ENCODE results near the gene MYO1D. TPM values are rescaled to one million over a fixed set of nuclear protein-coding genes. Genes with fewer than 3 reads are reported as not detected.
"Not testable (repeated sequence)": the region's sequence is repeated elsewhere in the genome, so short reads cannot be mapped to it uniquely, and the experiment has no call there.

Gene MYO1D
- polyA plus RNA-seq, 4 donors: 25.5 to 33.1 (median 27.6) TPM

DNA sequence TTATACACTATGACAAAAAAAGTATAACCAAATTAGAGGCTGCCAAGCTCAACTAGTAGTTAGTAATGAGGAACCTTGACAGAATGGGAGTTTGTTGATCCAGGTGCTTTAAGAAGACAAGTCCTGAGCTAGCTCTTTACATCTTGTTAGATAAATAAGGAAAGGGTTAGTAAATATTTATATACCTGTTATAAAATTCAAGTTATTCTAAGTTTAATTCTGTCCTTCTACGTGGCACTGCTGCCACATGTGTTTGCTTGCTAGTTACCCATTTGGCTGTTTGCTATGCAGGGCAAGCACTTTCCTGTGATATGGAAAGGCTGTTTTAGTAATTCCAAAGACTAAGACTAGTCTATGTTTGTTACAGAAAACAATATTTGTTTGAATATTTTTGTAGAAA is 180.5 kb downstream of the MYO1D start:
- no peak for DNase-seq (ENCODE audit: low read depth in 4 of 4, low spot score in 2 of 4)

DNA sequence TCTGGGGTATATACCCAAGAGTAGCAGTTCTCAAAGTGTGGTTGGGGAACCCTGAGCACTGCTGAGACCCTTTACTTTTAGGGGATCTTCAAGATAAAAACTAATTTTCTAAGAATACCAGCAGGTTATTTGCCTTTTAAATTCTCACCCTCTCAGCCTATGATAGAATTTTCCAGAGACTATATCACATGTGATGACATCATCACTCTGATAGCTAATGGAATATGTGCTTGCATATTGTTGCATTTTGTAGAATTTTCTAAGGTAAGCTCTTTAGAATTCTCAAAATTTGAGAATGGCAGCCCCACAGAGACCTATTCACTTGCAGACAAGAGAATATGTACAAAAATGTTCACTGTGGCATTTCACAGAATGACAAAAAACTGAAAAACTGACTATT is 181.1 kb downstream of the MYO1D start:
- no peak for DNase-seq (ENCODE audit: low read depth in 4 of 4, low spot score in 2 of 4)

DNA sequence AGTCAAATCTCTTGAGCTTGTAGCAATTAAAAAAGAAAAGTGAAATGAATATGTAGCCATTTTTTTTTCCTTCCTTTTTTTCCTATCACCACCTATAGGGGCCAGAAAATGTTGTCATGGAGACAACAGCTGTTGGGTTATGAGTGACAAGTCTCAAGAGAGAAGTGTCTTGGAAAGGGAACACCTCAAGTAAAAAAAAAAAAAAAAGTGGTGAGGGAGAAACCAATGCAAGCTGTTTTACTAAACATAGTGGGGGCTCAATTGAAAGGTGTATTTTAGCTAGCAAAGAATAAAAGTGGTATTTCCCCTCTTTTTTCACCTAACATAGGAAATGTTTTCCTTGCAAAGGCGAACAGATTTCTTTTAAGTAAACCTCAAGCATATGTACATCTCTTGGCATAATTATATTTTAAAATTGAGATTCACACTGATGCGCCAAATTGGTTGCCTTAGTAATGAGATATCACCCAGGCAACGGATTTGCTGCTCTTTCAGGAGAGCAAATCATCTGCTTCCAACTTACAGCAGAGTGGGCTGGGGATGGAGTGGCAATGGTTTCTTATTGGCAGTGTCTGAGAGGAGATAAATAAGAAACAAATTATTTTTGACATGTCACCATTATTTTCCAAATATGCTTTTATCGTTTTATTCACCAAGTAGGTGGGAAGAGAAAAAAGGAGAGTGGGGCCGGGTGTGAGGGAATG is 183.6 kb downstream of the MYO1D start:
- DNase-seq (ENCODE audit: low read depth in 4 of 4, low spot score in 2 of 4): no peak

DNA sequence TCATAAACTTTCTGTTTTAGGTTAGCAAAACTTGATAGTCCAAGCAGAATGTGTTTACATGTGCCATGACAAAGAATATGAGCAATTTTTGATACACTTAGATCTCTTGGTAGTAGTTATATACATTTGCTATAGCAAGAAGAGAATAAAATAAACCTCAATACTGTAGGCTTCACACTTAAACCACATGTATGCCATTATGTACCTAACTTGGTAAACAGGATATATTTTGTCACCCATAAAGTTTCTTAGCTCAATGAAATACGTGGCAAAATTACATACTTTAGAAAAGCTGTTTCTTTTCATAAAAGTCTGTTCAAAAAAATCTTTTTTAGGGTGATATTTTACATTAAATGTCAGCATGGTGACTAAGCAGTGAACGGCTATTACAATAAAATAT is 184.7 kb downstream of the MYO1D start:
- DNase-seq (ENCODE audit: low read depth in 4 of 4, low spot score in 2 of 4): no peak

DNA sequence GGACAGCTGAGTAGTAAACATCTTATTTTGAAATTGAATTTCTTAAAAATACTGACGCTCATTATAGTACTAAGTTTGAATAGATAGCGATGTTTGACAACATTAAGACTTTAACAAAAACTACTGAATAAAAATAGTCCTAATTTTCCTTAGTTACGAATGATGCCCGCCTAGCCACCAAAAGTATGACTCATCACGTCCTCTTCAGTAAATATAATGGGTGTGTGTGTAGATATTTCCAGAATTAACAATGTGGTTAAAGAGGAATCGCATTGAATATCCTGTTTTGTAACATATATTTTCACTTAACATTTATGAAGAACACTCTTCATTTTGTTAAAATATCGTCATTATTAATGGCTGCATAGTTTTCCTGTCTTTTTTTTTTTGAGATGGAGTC is 187.6 kb downstream of the MYO1D start:
- DNase-seq (ENCODE audit: low read depth in 4 of 4, low spot score in 2 of 4): no peak

DNA sequence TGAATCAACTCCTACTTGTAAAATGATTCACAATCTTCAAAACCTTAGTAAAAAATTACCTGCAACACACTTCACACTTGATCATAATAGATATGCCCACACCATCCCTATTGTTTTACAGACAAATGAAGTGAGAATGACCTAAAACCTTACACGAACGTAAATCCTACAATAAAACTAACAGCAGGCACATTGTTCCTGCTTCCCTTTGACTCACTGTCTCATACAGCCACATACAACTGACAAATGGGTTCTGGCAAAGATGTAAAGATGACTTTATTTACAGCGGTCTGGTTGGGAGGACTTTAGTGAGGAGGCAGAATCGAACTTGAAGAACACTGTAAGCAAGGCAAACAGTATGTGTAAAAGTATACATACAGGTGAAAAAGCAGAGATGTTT is 188.7 kb downstream of the MYO1D start:
- no peak for DNase-seq (ENCODE audit: low read depth in 4 of 4, low spot score in 2 of 4)

DNA sequence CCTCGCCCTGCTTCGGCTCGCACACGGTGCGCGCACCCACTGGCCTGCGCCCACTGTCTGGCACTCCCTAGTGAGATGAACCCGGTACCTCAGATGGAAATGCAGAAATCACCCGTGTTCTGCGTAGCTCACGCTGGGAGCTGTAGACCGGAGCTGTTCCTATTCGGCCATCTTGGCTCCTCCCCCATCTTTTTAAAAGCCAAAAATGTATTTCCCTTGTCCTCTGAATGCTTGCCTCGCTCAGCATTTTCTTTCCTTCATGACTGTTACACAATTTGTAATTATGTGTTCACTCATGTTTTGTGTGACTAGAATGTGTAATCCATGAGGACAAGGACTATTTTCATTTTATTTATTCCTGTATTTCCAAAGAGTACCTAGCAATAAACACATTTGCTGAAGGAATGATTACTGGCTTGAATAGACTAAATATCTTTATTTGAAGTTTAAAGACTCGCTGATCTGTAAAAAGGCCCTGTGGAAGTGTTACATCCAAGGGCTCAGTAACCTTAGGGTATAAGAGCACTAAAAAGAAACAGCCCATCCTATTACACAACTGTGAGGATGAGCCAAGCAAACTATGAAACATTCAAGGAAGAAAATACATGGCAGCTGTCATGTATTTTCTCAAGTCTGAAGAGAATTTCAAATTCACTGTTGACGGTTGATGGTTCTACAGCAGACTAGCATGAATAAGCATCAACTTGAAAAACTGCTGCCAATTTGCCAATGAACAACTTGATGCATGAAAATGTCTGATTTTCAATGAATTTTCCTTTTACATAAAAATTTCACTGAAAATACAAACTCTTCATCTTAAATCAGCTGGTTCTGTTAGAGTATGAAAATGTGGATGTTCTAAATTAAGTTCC is 192.6 kb downstream of the MYO1D start:
- DNase-seq (ENCODE audit: low read depth in 4 of 4, low spot score in 2 of 4): no peak

DNA sequence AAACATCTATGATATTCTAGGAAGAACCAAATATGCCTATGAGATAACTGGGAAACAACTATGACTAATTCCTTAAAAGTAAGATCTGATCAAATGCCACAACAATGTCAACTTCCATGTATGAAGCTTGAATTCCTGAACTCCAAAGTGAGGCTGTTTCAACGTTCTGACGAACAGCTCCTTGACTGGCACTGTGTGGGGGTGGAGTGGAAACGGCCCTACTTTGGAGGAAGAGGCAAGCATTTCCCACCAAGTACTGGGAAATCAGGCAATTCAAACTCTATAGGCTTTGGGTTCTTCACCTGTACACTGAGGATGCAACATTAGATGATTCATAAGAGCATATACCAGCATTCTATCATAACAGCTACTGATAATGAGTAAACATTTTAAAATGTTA is 203.0 kb downstream of the MYO1D start:
- DNase-seq (ENCODE audit: low read depth in 4 of 4, low spot score in 2 of 4): no peak

DNA sequence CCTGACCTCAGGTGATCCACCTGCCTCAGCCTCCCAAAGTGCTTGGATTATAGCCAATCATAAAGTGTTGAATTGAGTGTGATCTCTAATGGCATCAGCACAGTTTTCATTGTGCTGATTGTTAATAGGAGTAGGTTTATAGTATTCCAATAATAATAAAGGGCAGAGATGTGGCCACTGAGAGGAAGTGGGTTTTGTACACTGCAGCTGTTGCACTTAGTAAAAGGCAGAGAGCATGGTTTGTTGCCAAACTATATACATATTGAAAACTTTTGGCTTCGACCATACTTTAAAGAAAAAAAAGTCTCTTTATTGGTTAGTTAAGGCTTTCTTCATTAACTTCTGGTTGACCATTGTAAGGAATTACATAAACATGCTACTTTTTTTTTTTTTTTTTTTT is 204.2 kb downstream of the MYO1D start:
- DNase-seq (ENCODE audit: low read depth in 4 of 4, low spot score in 2 of 4): no peak

DNA sequence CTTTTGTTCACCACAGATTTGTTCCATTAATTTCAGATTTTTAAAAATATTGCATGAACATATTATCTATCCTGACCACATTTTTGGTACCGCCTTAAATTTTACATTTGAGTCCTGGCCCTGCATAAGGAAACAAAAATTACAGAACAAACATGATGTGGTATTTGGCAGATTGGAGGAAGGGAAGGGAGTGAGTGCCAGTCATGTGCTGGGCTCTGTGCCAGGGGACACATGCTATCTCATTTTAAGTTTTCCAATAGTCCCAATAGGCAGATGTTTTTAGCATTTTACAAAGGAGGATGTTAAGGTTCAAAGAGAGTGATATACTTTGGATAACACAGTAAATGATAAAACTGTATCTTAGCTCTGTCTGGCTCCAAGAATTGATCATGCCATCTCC is 205.0 kb downstream of the MYO1D start:
- no peak for DNase-seq (ENCODE audit: low read depth in 4 of 4, low spot score in 2 of 4)

DNA sequence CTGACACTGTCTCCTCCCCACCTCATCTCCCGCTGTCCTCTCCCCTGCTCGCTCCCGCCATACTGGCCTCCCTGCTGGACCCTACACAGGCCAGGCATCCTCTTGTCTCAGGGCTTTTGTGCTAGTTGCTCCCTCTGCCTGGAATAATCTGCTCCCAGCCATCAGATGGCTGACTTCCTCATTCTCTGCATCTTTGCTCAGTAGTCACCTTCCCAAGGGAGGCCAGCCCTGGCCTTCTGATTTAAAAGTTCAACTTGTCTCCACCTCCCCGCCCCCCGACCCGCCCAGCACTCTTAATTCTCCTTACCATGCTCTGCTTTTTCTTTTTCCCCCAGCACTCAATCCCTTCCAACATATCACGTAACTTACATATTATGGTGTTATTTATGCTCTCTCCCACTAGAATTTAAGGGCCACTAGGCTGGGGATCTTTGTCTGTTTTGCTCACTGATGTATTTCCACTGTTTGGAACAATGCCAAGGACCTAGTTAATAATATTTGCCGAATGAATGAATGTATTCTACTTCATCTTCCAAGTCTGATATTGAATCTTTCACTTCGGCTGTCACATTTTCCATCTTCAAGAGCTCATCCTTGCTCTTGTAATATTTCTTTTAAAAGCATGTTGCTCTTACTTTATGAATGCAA is 211.9 kb downstream of the MYO1D start:
- DNase-seq (ENCODE audit: low read depth in 4 of 4, low spot score in 2 of 4): no peak

DNA sequence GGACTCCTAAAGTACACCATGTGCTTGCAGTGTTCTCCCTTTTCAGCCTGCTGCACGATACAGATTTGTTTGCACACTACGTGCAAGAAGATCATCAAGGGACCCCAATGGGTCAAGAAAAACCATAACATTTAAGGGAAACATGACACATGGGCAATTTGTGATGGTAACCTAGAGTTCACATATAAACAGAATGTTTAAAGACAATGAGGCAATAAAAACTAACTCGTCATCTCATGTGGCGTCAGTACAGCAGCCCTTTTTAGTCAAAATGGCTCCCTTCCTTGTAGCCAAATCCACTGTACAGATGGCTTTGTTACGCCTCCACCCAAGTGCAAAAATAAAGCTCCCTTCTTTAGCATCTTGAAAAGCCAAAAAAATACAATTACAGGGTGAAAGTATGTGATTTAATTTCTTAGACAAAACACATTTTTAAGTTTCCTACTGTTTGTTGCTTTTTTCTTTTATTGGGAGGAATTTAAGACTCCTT is 216.4 kb downstream of the MYO1D start:
- no peak for DNase-seq (ENCODE audit: low read depth in 4 of 4, low spot score in 2 of 4)

DNA sequence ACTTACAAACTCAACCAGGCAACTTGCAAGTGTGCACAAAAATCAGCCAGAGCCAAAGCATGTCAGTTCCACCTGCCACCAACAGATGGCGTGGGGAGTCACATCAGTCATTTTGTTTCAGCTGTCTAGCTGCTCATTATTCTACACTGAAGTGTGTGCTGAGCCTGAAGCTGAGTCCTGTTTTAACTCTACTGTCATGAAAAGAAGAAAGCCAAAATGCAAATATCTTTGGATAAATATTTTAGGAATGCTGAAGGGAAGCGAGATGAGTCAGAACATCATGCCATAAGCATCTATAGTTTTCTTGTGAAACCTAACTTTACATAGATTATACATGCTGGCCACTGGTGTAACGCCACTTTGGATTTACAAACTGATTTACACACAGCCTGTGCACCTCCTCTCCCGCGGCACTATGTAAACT is 217.5 kb downstream of the MYO1D start:
- peak in 1 of 4 donors; percentile 47 for DNase-seq (ENCODE audit: low read depth in 4 of 4, low spot score in 2 of 4)

DNA sequence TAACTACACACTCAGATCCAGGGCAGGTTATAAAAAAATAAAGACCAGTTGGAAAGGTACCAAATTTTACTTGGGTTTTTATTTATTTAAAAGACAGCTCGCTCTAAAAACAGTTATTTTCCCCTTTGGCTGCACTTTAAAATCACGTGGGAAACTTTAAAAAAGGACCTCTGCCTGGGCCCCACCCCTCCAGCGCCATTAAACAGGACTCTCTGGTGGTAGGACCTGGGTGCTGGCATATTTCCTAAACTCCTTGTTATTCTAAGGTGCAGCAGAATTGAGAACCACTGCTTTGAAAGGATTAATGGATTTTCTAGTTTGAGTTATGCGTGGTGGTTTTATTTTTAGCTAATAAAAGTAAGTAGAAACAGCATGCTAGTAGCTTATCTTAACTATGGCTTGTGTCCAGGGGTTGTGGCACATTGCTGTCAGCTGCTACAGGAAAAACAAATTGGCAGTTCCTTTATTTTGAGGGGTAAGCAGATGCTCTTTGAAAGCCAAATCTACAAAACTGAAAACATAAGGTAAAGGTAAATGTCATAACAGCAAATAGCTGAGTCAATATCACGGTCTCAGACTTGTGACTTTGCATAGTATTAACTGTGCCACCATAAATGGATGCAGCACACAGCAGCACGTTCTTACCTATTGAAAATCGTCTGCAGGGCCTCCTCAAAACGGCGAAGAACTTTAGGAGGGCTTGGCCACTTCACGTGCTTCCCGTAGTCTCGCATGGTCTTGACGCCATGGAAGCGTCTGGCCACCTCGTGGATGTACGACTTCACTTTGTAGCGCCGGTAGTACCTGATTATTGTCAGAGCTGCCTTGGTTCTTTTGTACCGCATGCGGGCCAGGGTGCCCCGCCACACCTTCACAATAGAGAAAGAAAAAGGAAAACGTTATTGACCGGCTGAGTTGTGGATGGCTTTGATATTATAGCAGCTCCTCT is 218.2 kb downstream of the MYO1D start:
- DNase-seq (ENCODE audit: low read depth in 4 of 4, low spot score in 2 of 4): no peak

DNA sequence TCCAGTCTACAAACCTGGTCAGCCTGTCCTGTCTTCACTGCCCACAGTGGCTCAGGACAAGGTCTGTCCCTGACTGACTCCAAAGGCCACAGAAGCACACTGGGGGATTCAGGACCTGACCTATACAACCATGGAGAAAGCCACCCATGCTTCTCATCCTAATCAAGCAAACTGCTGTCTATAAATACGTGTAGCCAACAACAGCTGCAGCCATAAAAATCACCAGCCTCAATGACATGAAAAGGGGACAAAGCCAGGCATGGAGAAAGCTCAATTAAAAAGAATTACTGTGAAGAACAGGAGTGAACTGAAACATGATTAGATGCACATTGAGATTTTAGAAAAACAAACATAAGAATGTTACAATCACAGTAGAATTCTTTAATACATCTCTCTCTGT is 220.0 kb downstream of the MYO1D start:
- no peak for DNase-seq (ENCODE audit: low read depth in 4 of 4, low spot score in 2 of 4)

DNA sequence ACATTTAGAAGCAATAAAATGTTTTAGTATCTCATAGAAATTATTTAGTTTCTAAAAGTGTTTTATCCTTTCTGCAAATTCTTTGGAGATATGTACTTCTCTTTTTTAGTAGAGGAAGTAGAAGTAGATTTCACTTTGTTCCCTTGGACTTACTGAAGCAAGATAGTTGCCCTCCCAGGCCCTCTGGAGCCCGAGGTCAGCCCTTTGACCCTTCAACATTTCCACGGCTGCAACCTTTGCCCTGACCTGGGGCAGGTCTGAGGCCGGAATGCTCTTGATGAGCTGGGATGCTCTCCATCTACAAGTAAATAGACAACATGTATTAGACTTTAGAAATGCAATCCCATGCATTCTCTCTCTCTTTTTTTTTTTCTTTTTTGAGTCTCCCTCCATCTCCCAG is 222.6 kb downstream of the MYO1D start:
- no peak for DNase-seq (ENCODE audit: low read depth in 4 of 4, low spot score in 2 of 4)

DNA sequence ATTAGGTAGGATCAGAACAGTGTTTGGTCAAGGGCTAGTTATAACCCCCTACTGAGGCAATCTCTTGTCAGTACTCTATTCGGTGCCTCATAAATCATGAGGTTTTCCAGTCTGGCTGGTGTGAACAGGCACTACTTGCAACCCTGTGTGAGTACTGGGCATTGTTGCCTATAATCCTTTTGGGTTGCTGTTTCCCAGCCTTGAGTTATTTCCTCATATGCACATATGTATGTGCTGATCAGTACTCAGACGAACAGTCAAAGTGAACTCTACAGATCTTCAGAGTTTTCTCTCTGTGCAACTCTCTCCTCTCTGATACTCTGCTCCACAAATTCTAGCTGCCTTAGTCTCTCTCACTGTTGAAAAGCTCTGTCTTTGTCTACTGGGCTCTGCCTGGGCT is 225.8 kb downstream of the MYO1D start:
- DNase-seq (ENCODE audit: low read depth in 4 of 4, low spot score in 2 of 4): no peak

DNA sequence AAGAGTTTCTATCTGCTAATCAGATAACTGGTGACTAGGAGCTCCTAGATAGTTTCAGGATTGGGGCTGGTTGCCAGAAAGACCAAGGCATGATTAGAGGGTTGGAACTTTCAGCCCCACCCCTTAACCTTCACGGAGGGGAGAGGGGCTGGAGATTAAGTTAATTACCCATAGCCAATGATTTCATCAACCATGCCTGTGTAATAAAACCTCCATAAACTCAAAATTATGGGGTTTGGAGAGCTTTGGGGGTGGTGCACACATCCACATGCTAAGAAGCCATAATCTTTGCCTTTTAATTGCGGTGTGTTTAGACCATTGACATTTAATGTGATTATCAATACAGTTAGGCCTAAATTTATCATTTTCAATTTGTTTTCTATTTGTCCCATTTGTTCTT is 228.5 kb downstream of the MYO1D start:
- no peak for DNase-seq (ENCODE audit: low read depth in 4 of 4, low spot score in 2 of 4)

DNA sequence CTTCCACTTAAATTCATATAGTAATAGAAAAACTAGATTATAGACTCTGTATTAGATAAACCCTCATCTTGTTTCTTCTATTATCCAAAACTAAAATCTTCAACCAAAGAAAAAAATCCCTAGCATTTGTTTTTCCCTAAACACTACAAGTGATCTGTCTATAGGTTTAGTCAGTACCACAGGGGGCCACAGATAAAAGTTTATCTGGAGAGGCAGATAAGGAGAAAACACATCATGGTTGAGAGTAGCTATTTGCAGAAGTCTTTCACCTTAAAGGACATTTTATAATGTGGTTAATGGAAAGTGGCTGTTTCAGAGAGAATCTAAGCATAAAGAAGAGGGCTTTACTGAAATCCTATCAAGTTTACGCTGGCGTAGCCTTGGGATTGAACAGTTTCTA is 230.0 kb downstream of the MYO1D start:
- DNase-seq (ENCODE audit: low read depth in 4 of 4, low spot score in 2 of 4): no peak

DNA sequence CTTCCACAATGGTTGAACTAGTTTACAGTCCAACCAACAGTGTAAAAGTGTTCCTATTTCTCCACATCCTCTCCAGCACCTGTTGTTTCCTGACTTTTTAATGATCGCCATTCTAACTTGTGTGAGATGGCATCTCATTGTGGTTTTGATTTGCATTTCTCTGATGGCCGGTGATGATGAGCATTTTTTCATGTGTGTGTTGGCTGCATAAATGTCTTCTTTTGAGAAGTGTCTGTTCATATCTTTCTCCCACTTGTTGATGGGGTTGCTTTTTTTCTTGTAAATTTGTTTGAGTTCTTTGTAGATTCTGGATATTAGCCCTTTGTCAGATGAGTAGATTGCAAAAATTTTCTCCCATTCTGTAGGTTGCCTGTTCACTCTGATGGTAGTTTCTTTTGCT is 235.4 kb downstream of the MYO1D start:
- not testable (repeated sequence) for DNase-seq (ENCODE audit: low read depth in 4 of 4, low spot score in 2 of 4)

Measured in left renal cortex interstitium (tissue), 4 donors.